Measurements from ENCODE around the gene UNC5A.

The UNC5A gene

DNA sequence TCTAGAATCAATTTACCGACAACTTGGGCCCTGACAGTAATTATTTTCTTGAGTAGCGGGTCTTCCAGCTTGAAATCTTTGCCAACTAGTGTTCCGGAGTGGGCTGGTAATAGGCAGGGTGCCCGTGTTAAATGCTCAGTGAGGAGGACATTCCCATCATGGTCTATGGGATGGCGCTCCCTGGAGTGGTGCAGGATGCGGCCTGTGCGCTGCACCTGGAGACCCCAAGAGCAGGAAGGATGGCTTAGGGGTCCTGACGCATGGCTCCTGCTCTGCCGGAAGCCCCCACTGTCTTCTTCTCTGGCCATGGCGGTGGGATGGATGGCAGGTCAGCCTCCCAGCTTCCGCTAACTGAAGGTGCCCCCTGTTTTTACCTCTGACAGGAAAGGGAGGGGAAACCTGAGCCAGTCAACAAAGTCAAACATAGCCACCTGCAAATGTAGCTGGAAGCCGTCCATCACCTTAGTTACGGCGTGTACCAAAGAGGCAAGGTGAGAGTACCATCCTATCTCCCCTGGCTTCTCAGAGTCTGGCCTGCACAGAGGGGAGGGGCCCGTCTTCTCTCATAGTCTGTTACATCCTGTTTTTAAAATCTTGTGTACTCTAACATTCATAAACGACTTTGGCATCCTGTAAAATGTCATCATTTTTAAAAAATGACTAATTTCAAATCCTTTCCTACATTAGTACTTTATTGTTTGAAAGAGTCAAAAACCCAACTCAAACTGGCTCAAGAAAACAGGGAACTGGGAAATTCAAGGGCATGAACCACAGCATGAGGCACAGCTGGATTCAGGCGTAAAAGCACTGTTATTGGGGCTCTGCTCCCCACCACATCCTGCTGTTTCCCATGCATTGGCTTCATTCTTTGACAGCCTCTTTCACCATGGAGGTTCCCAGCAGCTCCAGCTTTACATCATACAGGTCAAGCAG, 28.5 kb upstream of the UNC5A start:
- DNase-seq (ENCODE audit: low read depth in 2 of 2), result no peak

GRCh38 chr5:176784218-176785165, 25.9 kb upstream of the UNC5A start:
- no peak for DNase-seq (ENCODE audit: low read depth in 2 of 2)

DNA sequence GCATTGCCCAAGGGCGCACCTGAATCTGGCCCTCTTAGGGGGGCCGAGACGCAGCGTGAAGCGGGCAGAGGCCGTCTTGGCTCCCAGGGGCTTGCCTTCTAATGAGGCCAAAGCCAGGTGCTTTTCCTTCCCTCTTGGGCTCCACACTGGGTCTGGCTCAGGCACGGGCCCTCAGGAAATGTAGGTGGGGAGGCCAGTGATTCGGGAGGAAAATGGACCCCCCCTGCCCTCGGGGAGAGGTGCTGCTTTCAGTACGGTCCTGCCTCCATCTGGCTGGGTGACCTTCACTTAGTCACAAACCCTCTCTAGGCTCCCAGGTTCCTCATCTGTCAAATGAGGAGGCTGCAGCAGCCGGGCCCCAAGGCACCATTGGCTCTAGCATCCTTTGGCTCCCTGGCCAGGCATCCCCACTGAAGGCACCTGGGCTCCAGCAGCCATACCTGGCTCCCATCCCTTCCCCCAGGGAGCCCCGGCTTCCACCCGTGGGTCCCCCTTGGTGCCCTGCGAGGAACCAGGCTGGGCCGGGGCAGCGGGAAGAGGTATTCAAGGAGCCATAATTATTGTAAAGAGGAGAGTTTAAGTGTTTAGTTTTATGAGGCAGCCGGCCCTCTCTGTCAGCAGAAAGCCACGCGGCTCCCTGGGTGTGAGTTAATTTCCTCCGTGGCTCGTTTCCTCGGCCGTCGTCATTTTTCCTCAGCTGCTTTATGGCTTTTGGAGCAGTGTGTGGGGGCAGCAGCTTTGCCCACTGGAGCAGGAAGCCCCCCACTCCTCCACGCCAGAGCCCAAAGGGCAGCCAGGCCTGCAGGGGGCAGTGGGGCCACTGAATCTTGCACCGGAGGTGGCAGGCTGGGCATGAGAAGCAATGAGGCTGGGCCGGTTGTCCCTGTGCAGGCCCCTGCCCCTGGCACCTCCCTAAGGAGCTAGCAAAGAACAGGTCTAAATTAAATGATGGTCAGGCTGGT, 24.9 kb upstream of the UNC5A start:
- no peak for DNase-seq (ENCODE audit: low read depth in 2 of 2)

GRCh38 chr5:176787676-176788075, 22.7 kb upstream of the UNC5A start:
- no peak for DNase-seq (ENCODE audit: low read depth in 2 of 2)

GRCh38 chr5:176788091-176788490, 22.3 kb upstream of the UNC5A start:
- no peak for DNase-seq (ENCODE audit: low read depth in 2 of 2)

DNA sequence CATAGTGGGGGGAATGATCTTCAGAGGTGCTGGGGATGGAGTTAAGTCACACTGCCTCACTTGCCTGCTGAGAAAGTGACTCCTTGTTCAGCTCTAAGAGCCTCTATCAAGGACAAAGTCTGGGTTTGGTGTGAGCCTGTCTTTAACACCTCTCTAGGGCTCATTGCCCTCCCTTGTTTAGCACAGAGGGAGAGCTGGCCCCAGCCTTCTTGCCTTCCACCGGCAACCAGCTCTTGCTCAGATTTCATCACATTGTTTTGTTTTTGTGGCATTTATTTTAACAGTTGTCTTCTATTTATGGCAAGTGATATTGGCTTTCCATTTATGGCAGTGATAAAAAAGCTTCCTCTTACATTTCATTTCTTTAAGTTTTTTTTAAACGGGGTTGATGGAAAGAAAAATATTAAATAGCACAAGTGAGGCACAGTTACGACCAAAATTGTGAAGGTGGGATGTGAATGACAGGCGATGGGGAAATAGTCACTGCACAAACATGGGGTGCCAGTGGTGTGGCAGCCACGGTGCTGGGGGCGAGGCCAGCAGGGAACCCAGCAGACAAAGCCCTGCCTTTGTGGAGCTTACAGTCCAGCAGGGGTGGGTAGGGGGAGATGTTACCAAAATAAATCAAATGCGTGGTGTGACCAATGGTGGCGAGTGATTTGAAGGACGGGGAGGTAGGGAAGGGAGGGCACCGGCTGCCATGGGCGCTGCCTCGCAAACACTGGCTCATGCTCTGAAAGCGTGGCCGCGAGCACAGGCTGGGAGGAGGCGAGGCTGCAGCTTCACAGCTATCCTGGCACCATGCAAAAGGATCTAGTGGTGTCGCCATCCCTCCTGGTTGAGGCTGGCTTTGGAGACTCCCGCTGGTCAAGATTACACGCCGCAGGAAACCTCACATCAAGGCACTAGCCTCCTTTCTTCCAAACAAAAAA, 21.2 kb upstream of the UNC5A start:
- DNase-seq (ENCODE audit: low read depth in 2 of 2), result no peak

DNA sequence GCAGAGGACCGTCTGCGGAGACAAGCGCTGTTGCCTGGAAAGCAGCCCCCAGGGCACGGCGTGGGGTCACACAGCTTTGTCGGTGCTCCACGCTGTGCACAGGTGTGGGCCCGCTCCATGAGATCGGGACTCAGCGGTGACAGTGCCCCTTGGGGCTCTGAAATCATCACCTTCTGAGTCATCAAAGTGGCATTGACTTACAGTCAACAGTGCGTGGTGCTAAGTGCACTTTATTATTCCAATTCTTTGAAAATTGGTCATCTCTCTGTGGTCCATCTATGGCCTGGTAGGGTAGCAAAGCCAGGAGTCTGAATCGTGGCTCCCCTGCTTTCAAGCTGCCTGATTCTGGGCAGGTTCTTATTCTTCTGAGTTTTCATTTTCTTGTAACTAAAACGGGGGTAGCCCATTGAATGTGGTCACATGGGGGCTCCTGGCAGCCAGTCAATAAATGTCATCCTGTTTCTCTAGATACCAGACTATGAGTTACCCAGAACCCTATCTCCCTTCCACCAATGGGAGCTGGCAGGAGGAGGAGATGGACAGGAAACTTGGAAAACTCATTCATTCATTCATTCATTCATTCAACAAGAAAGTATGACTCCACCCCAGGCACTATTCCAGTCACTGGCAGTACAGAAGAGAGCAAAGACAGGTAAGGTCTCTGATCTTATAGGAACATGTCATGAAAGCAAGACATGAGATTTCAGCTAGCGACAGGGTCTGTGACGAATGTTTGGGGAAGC, 20.3 kb upstream of the UNC5A start:
- DNase-seq (ENCODE audit: low read depth in 2 of 2), result no peak

DNA sequence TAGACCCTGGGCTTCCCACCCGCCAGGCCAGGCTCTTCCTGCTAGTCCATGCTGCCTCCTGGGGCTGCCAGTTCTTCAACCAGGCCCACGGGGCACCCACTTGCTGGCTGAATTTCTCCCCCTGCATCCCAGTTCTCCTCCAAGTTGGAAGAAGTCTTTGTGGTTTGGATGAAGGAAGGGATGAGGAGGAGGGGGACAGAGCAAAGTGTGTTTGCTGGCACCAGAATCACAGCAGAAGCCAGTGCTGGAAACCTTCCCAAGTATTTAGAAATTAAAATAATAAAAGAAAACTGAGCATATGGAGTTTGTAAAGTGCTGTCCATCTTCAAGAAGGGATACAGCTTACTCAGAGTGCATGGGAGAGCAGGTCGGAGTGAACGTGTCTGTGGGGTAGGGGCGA, 19.4 kb upstream of the UNC5A start:
- no peak for DNase-seq (ENCODE audit: low read depth in 2 of 2)

GRCh38 chr5:176792655-176793342, 17.6 kb upstream of the UNC5A start:
- no peak for DNase-seq (ENCODE audit: low read depth in 2 of 2)

- no peak for DNase-seq (ENCODE audit: low read depth in 2 of 2)
Observed at GRCh38 chr5:176793343-176793699, 17.0 kb upstream of the UNC5A start.

- no peak for DNase-seq (ENCODE audit: low read depth in 2 of 2)
Observed at GRCh38 chr5:176793736-176794135, 16.6 kb upstream of the UNC5A start.

GRCh38 chr5:176794509-176794908, 15.8 kb upstream of the UNC5A start:
- no peak for DNase-seq (ENCODE audit: low read depth in 2 of 2)

- DNase-seq (ENCODE audit: low read depth in 2 of 2), result no peak
Observed at GRCh38 chr5:176796411-176796810, 13.9 kb upstream of the UNC5A start.

DNA sequence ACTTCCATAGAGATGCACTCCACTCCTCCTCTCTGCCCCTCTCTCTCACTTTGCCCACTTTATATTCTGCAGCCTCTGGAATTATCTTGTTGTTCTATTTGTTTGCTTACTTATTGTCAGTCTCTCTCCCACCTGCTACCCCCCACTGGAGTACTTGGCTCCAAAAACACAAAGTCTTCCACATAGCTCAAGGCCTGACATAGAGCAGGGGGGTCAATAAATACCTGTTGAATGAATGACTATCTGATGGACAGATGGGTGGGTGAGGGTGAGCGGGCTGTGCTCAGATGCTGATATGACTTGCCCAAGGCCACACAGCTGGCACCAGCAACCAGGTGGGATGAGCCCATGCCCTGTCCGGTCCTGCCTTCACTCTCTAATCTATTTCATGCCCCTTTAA, 13.4 kb upstream of the UNC5A start:
- DNase-seq (ENCODE audit: low read depth in 2 of 2), result no peak

- no peak for DNase-seq (ENCODE audit: low read depth in 2 of 2)
Observed at GRCh38 chr5:176797456-176798050, 12.8 kb upstream of the UNC5A start.

DNA sequence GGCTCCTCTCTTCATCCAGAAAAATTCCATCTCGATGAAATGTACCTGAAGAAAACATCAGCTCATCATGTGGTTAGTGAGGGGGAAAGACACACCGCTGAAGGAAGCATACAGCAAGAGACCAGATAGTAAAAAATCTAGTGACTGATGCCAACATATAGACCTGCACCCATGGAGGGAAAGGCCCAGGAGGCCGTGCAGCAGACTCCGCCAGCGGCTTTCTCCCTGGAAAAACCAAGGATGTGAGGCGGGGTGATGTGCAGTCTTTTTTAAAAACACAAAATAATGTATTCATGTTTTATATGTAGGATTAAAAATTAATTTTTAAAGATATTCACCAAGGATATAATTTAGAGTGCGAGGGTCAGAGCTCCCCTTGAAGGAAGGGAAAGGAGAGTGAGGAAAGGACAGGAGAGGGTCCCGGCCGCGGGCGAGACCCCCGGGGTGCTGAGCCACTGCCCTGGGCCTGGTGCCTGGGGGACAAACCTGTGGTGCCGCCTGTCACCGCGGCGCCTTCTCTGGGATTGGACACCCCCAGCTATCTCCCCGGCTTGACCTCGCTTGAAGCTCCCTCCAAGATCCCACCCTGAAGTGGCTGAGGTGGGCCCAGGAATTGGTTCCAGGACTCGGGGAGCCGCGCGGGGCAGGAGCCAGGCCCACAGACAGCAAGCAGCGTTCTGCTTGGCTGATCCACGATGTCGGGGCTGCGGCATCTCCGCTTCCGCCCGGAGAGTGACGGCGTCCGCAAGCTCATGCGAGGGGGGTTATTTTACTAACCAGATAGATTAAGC, 12.1 kb upstream of the UNC5A start:
- DNase-seq (ENCODE audit: low read depth in 2 of 2), result no peak

DNA sequence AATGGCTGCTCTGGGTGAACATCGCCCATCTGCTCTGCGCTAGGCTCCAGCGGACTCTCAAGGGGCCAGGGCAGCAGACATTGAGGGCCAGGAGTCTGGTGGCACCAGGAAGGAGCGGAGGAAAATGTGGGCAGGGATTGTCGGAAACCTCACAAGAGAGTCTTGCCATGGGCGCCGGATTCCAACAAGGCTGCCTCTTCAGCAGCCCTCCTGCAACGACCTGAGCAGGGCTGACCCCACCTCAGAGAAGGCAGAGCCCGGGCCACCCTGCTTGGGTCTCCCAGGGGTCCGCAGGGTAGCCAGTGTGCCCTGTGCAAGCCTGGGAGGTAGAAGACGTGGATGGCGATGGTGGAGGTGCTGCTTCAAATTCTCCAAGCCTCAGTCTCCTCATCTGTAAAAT, 11.4 kb upstream of the UNC5A start:
- no peak for DNase-seq (ENCODE audit: low read depth in 2 of 2)

- no peak for DNase-seq (ENCODE audit: low read depth in 2 of 2)
Observed at GRCh38 chr5:176799488-176799887, 10.9 kb upstream of the UNC5A start.

Measured in stimulated activated CD8-positive, alpha-beta memory T cell treated with anti-CD3 and anti-CD28 coated beads, Interleukin-7, amount 100 ng/mL, for 4 hours (primary cell).